Psoas muscle (tissue), 8 donors: ENCODE measurements around the gene KNTC1. TPM values are rescaled to one million over a fixed set of nuclear protein-coding genes. Genes with fewer than 3 reads are reported as not detected.
A peak's percentile ranks its signal among the peaks of the same experiment; 100 is the strongest.

Experiments
- ATAC-seq, 4 donors: fragments of 200-7000 bp; cut with Tn5 transposase; one replicate each; pipeline ENCODE4 v1.9.1; 2020; ENCODE audit warnings: moderate library complexity in 3 of 4, mild to moderate bottlenecking in 2 of 4
- DNase-seq, 2 donors: peaks; one replicate each; pipeline ENCODE4 v3.0.0-alpha.2; 2020
- H3K27ac ChIP-seq: fragments of 200-600 bp; one replicate; pipeline ENCODE4 v1.8.0; 2022
- H3K27me3 ChIP-seq, 3 donors: fragments of 200-600 bp in 1 of 3; one replicate each; pipeline versions ENCODE4 v1.6.1 to v1.8.0; 2013 to 2022; ENCODE audit warnings: low read length in 2 of 3, mild to moderate bottlenecking in 2 of 3, moderate library complexity in 1 of 3; ENCODE audit not compliant: insufficient read depth in 3 of 3
- H3K36me3 ChIP-seq, 2 donors: fragments of 200-600 bp in 1 of 2; one replicate each; pipeline versions ENCODE4 v1.6.1 to v1.8.0; 2013 to 2022; ENCODE audit warnings: low read depth in 1 of 2, mild to moderate bottlenecking in 1 of 2, moderate library complexity in 1 of 2; ENCODE audit not compliant: insufficient read depth in 1 of 2
- H3K4me1 ChIP-seq: fragments of 200-600 bp; one replicate; pipeline ENCODE4 v1.8.0; 2022
- H3K4me3 ChIP-seq: fragments of 200-600 bp; one replicate; pipeline ENCODE4 v1.8.0; 2022; ENCODE audit warnings: mild to moderate bottlenecking
- H3K9me3 ChIP-seq: fragments of 200-600 bp; one replicate; pipeline ENCODE4 v1.8.0; 2022
- CTCF ChIP-seq: fragments of 200-600 bp; IDR thresholded peaks from one replicate; pipeline ENCODE4 v1.8.0; 2022; ENCODE audit warnings: antibody characterized with exemption
- WGBS, 3 donors: extraction: QIAGEN DNeasy Blood & Tissue Kit; methylation state at CpG; one replicate each; pipeline versions ENCODE4 v1.1.6 to v1.1.7; 2013; 5-methylcytosine and 5-hydroxymethylcytosine counted together
- intact Hi-C, 2 donors: fragments of 100-400 bp; cut with DNase I; formaldehyde crosslinking; loops; one replicate each; pipeline versions ENCODE4 v1.11.0 to v1.14.2; 2022
- polyA plus RNA-seq, 3 donors: library from polyadenylated mRNA; stranded (reverse); fragments of 200-250 nt; gene quantifications; one replicate each; pipeline ENCODE4 v1.2.3, GENCODE V29; 2013
- total RNA-seq, 4 donors: library from RNA; stranded (reverse); fragmentation: NEBNext Ultra II Directional in 2 of 4; extraction: Animal tissue kit (Norgen Biotek cat#: 25700) in 2 of 4; gene quantifications; one replicate each; pipeline versions ENCODE4 v1.2.1 to v1.2.4, GENCODE V29; 2021 to 2023
- donor health status: healthy with polysubstance abuse.
- donor health status: DM: no; HTN: no; CAD: no; lungs with moderate emphysema.
- donor health status: Bipolar disorder and iron deficiency.
- donor health status: healthy.
- donor health status: DM: yes; HTN: yes; CAD: no.
- donor health status: DM: no; HTN: no; CAD: no.
- donor health status: DM: no; HTN: no; CAD: no.
- donor health status: DM: yes; HTN: yes; CAD: no.

KNTC1 gene
- total and polyA plus RNA-seq, 7 donors, result 1.5 to 3.3 (median 2.0) TPM

- peak overlapping the region; percentile 46 for H3K27ac ChIP-seq
- 81 to 86% (median 82%) methylated on average over 13 of the region's 13 CpGs for WGBS, 3 donors
- H3K9me3 ChIP-seq, result no peaks in the 10 kb centered on the region
- no peak overlapping the region for H3K4me3 ChIP-seq
- no peak for TF ChIP-seq CTCF
- peaks cover 9% of the 10 kb centered on the region for H3K4me1 ChIP-seq
- no peaks in the 10 kb centered on the region for H3K27me3 ChIP-seq
- H3K36me3 ChIP-seq, result peaks cover 17 to 100% of the 10 kb centered on the region in 2 donors
- ATAC-seq (peak in 3 of 4 donors; percentile 48 to 70 (median 58)), DNase-seq (no peak)
- intact Hi-C loops, result loop anchor here (5.0 to 10.0 kb wide), 3 partner anchors 39 to 1108 kb away; no protein-coding TSS in a partner anchor
Measured at GRCh38 chr12:122516544-122517361, 10.3 kb upstream of the KNTC1 start.

- Histone ChIP-seq H3K4me1 (peaks cover 21% of the 10 kb centered on the region), H3K27me3 (no peaks in the 10 kb centered on the region), H3K36me3 (peaks cover 12 to 96% of the 10 kb centered on the region in 2 donors), H3K4me3 (no peak overlapping the region), H3K9me3 (no peaks in the 10 kb centered on the region), H3K27ac (peak overlapping the region; percentile 46)
- no peak for DNase-seq
- 60 to 66% (median 63%) methylated on average over 5 of the region's 5 CpGs for WGBS, 3 donors
- peak; percentile 57 to 76 (median 70) for ATAC-seq
- TF ChIP-seq CTCF, result no peak
- intact Hi-C loops, result loop anchor here (5.0 to 10.0 kb wide), 3 partner anchors 41 to 1107 kb away; no protein-coding TSS in a partner anchor
Measured at GRCh38 chr12:122517877-122518276, 9.2 kb upstream of the KNTC1 start.

- DNase-seq, result no peak
- peaks cover 31% of the 10 kb centered on the region for H3K4me1 ChIP-seq
- no peaks in the 10 kb centered on the region for H3K9me3 ChIP-seq
- H3K4me3 ChIP-seq, result no peak overlapping the region
- peaks cover 12 to 95% of the 10 kb centered on the region in 2 donors for H3K36me3 ChIP-seq
- 92 to 97% (median 92%) methylated on average over 1 of the region's 1 CpG for WGBS, 3 donors
- intact Hi-C loops, result loop anchor here (5.0 to 10.0 kb wide), 3 partner anchors 42 to 1106 kb away; no protein-coding TSS in a partner anchor
- TF ChIP-seq CTCF, result no peak
- peak overlapping the region; percentile 19 for H3K27ac ChIP-seq
- ATAC-seq, result no peak
- H3K27me3 ChIP-seq, result no peaks in the 10 kb centered on the region
Measured at GRCh38 chr12:122518908-122519307, 8.1 kb upstream of the KNTC1 start.

GRCh38 chr12:122519418-122519817 is 7.6 kb upstream of the KNTC1 start:
- H3K36me3 ChIP-seq, result peaks cover 12 to 93% of the 10 kb centered on the region in 2 donors
- H3K4me3 ChIP-seq, result no peak overlapping the region
- peaks cover 36% of the 10 kb centered on the region for H3K4me1 ChIP-seq
- TF ChIP-seq CTCF, result no peak
- H3K9me3 ChIP-seq, result no peaks in the 10 kb centered on the region
- intact Hi-C loops, result loop anchor here (5.0 to 10.0 kb wide), 3 partner anchors 42 to 1105 kb away; no protein-coding TSS in a partner anchor
- ATAC-seq, result no peak
- DNase-seq, result no peak
- 88 to 90% (median 89%) methylated on average over 1 of the region's 1 CpG for WGBS, 3 donors
- no peaks in the 10 kb centered on the region for H3K27me3 ChIP-seq
- peak overlapping the region; percentile 19 for H3K27ac ChIP-seq
